ENCODE measurements around the gene FRG2. TPM values are rescaled to one million over a fixed set of nuclear protein-coding genes. Genes with fewer than 3 reads are reported as not detected.
A peak's percentile ranks its signal among the peaks of the same experiment; 100 is the strongest.
"Not testable (repeated sequence)": the region's sequence is repeated elsewhere in the genome, so short reads cannot be mapped to it uniquely, and the experiment has no call there.

FRG2 gene
- total RNA-seq, 4 donors from 2014 or later: not detected

DNA sequence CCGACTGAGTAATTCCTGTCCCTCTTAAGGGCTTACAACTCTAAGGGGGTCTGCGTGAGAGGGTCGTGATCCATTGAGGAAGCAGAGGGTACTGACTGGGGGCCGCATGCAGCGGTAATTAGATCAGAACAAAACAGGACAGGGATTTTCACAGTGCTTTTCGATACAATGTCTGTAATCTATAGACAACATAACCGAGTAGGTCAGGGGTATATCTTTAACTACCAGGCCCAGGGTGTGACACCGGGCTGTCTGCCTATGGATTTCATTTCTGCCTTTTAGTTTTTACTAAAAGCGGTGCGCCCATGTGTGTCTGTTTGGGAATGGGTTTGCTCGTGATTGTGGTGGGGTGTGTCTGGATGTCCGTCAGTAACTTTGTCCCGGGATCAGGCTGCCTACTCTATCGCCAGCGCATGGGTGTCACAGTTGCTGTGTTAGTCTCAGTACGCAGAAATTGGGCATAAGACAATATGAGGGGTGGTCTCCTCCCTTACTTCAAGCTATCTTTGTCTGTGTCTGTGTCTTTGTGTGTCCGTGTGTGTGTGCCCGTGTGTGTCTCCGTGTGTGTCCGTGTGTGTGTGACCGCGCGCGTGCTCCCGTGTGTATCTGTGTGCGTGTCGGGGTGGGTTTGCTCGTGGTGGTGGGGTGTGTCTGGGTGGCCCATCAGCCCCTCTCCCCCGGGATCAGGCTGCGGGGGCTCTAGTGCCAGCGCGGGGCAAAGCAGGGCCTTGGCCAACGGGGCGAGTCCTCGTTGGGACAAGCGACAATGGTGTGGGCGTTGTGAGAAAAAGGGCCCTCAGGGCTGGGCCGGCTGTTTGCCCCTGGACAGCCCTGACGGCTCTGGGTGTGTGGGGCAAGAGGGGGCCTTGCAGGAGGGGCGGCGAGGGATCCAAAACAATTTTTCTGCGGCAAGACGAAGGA, 10.4 kb downstream of the FRG2 start:
- H3K4me1 ChIP-seq: no peaks in the 10 kb centered on the region
- H3K4me3 ChIP-seq: no peak overlapping the region
- H3K9me3 ChIP-seq: no peaks in the 10 kb centered on the region
- no peaks in the 10 kb centered on the region for H3K36me3 ChIP-seq
- TF ChIP-seq, protein P1, sequence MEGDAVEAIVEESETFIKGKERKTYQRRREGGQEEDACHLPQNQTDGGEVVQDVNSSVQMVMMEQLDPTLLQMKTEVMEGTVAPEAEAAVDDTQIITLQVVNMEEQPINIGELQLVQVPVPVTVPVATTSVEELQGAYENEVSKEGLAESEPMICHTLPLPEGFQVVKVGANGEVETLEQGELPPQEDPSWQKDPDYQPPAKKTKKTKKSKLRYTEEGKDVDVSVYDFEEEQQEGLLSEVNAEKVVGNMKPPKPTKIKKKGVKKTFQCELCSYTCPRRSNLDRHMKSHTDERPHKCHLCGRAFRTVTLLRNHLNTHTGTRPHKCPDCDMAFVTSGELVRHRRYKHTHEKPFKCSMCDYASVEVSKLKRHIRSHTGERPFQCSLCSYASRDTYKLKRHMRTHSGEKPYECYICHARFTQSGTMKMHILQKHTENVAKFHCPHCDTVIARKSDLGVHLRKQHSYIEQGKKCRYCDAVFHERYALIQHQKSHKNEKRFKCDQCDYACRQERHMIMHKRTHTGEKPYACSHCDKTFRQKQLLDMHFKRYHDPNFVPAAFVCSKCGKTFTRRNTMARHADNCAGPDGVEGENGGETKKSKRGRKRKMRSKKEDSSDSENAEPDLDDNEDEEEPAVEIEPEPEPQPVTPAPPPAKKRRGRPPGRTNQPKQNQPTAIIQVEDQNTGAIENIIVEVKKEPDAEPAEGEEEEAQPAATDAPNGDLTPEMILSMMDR (IDR thresholded peaks at IDR 0.05): no peak
- H3K27ac ChIP-seq: no peak overlapping the region
- peaks cover 0 to 23% of the 10 kb centered on the region in 2 donors for H3K27me3 ChIP-seq
- no peak for DNase-seq

DNA sequence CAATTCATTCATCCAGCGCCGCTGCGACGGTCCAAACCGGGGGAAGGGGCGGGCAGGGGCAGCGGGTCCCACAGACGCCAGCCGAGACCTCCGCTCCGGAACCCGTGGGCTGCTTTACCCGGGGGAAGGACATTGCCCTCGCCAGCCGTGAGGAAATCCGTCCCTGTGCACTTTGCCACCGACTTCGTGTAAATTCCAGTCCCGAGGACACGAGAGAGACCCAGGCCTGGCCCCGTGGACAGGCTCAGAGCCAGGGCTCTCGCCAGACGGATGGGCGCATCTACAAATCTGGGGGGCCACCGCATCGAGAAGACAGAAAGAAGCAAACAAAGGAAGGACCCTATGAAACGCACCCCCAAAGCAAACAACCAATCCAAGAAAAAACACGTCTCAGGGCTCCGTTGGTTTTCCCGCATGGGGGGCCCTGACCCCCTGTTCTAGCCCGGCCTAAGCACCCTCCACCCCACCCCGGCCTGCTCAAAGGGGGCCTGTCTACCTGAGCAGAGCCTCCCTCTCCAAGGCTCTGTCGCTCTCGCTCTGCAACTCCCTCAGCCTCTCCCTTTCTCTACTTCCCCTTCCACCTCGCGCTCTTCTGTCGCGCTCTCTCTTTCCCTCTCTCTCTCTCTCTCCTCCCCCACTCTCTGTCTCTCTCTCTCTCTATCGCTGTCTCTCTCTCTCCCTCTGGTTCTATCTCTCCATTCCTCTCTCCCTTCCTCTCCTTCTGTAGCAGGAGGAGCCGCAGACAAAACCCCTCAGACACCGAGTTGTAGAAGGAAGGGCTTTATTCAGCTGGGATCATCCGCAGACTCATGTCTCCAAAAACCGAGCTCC, 11.3 kb downstream of the FRG2 start:
- TF ChIP-seq, protein P1 (IDR thresholded peaks at IDR 0.05): no peak
- no peak for TF ChIP-seq POLR2A (IDR thresholded peaks at IDR 0.05)
- H3K9me3 ChIP-seq: no peaks in the 10 kb centered on the region
- H3K4me1 ChIP-seq: no peaks in the 10 kb centered on the region
- H3K36me3 ChIP-seq: no peaks in the 10 kb centered on the region
- H3K27ac ChIP-seq: no peak overlapping the region
- DNase-seq: no peak
- H3K4me3 ChIP-seq: peak overlapping the region in 1 of 4 donors; percentile 32
- peaks cover 0 to 18% of the 10 kb centered on the region in 2 donors for H3K27me3 ChIP-seq

DNA sequence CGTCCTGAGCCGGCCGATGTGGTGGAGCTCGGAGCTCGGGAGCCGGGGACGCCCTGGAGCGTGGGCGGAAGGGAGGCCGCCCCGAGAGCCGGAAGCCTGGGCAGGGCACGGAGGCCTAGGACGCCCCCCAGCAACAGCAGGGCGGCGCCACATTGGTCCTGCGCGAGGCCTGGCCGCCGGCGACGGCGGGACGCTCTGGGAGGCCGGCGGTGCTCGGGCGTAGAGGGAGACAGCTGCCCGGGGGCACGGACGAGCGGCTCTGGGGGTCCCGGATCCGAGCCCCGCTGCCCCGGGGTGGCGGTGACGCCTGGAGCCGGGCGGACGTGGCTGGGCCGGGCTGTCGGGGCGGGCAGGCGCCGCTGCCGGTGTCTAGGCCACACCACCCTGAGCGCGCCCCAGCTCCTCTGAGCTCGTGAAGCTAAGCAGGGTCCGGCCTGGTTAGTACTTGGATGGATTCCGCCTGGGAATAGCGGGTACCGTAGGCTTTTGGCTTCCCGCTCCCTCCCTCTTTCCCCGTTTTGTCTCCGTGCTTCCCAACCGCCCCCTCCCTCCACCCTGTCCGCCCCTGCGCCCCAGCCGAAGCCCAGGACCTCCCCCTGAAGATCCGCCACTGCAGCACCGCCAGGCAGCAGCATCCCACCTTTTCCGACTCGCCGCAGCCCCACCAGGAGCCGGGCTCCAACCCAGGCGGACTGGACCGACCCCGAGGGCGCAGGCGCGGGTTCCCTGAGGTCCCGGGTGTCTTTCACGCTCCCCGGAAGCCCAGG, 12.1 kb downstream of the FRG2 start:
- Histone ChIP-seq H3K27me3 (peaks cover 0 to 13% of the 10 kb centered on the region in 2 donors), H3K27ac (no peak overlapping the region), H3K4me3 (peak overlapping the region in 2 of 4 donors; percentile 13 to 32), H3K9me3 (no peaks in the 10 kb centered on the region), H3K36me3 (no peaks in the 10 kb centered on the region), H3K4me1 (no peaks in the 10 kb centered on the region)
- TF ChIP-seq POLR2A (IDR thresholded peaks at IDR 0.05): no peak
- TF ChIP-seq, protein P1 (IDR thresholded peaks at IDR 0.05): no peak
- no peak for DNase-seq

DNA sequence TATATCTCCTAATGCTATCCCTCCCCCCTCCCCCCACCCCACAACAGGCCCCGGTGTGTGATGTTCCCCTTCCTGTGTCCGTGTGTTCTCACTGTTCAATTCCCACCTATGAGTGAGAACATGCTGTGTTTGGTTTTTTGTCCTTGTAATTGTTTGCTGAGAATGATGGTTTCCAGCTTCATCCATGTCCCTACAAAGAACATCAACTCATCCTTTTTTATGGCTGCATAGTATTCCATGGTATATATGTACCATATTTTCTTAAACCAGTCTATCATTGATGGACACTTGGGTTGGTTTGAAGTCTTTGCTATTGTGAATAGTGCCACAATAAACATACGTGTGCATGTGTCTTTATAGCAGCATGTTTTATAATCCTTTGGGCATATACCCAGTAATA, 37.1 kb downstream of the FRG2 start:
- H3K27ac ChIP-seq, H3K4me3 ChIP-seq, H3K9me3 ChIP-seq, H3K27me3 ChIP-seq, H3K36me3 ChIP-seq, DNase-seq, H3K4me1 ChIP-seq: not testable (repeated sequence)

DNA sequence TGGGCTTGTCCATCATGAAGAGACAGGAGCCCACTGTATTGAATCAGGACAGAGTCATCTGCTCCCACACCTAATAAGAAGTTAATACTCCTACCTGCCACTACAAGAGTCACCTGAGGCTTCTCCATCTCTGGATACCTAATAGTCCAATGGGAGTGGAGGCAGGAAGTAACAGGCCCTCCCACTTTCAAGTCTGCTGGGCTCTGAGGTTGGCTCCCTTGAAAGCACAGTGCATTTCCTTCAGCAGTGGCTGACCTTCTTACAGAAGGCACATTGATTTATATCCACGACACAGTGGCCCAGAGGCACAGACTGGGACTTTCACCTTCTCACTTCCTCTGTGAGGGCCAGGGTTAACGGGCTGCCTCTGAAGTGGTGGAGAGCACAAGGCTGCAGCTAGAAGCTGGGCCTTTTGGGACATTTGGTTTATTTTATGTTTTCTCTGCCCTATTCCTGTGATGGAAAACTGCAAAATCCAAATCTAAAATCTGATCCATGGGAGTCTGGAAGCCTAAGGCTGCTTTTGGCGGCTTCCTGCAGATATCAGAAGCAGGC, 38.1 kb downstream of the FRG2 start:
- no peak overlapping the region for H3K27ac ChIP-seq
- TF ChIP-seq, protein P1 (IDR thresholded peaks at IDR 0.05): no peak
- no peak for TF ChIP-seq POLR2A (IDR thresholded peaks at IDR 0.05)
- no peak overlapping the region for H3K4me3 ChIP-seq
- no peaks in the 10 kb centered on the region for H3K36me3 ChIP-seq
- H3K9me3 ChIP-seq: no peaks in the 10 kb centered on the region
- H3K4me1 ChIP-seq: no peaks in the 10 kb centered on the region
- no peaks in the 10 kb centered on the region for H3K27me3 ChIP-seq
- DNase-seq: no peak

DNA sequence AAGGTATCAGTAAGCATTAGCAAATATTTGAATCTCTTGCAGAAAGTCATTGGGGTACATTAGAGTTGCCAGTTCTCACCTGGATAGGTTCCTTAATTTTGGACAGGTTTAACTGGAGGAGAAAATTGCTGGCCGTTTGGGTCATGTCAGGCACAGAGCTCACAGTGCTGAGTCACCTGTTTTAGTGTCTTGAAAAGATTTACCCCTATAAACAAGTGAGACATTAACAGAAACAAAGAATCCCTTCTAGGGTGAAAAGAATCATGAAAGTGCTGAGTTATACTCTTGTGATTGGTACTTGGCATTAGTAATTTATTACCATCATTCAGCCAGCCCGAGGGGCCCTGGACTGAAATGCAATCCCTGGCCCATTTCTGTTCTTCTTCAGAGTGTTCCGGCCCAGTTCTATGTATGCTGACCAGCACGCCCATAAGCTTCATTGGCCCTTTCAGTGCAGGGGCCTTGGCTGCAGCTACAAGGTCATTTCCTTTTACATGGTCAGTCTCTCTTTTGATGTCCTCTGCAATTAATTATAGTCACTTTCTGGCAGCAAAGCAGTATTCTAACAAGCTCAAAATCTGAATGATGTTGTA, 41.3 kb downstream of the FRG2 start:
- DNase-seq, H3K4me1 ChIP-seq, H3K36me3 ChIP-seq, H3K9me3 ChIP-seq, H3K27me3 ChIP-seq, H3K27ac ChIP-seq, H3K4me3 ChIP-seq: not testable (repeated sequence)

DNA sequence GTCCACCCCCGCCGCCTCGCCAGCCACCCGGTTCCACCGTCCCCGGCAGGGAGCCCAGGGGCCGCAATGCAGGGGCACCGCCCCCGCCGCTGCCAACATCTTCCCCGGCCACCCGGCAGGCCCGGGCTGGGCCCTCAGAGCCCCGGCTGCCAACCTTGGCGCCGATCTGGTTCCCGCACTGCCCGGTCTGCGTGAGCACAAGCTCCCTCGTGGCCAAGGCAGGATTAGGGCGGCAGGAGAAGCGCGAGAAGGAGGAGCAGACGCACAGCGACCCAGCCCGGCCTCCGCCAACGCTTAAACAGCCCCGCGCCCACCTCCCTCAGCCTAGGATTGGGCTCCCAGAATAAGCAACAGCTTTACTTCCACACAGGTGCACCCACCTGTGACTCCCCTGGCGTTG, 42.4 kb downstream of the FRG2 start:
- not testable (repeated sequence) for H3K27me3 ChIP-seq, H3K27ac ChIP-seq, H3K4me3 ChIP-seq, H3K4me1 ChIP-seq, H3K9me3 ChIP-seq, H3K36me3 ChIP-seq, DNase-seq

DNA sequence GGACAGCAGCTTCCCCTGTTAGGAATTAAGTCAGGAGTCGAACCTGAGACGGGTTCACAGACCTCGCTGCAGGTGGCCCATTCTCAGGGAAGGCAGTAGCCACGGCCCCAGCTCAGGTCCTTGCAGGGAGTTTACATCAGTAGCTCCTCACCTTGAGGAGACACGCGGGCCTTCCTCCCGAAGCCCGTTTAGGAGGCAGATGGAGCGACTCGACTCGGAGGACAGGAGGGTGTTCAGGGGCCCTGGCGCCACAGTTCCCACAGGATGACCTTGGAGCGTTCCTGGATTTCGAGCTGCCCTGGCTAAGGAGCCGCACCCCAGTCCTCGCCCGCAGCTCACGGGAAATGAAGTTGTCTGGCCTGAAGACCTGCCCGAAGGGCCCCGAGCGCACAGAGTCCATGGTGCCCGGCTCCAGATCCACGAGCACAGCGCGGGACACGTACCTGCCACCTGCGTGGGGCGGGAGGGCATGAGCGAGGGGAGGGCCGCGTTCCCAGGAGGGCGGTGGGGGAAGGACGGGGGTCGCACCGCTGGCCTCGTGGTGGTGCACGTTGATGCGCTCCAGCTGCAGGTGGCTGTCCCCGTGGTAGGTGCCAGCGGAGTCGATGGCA, 43.0 kb downstream of the FRG2 start:
- not testable (repeated sequence) for H3K27me3 ChIP-seq, H3K9me3 ChIP-seq, H3K4me1 ChIP-seq, H3K36me3 ChIP-seq, DNase-seq, H3K4me3 ChIP-seq, H3K27ac ChIP-seq

All from Peyer's patch (tissue), 4 donors.